Activated T-cell treated with anti-CD3 and anti-CD28 coated beads, Interleukin-2, amount 50 U/mL, for 4 hours (primary cell): ENCODE data around the gene TENM3. TPM values are rescaled to one million over a fixed set of nuclear protein-coding genes. Genes with fewer than 3 reads are reported as not detected.
"Not testable (repeated sequence)": the region's sequence is repeated elsewhere in the genome, so short reads cannot be mapped to it uniquely, and the experiment has no call there.

Experiments
- ATAC-seq, 2 donors: fragments of 200-7000 bp; cut with Tn5 transposase; one replicate each; pipeline ENCODE4 v1.10.0; 2021
- DNase-seq: peaks from one replicate; pipeline ENCODE4 v3.0.0-alpha.2; 2020
- H3K27me3 Mint-ChIP-seq: one replicate; pipeline ENCODE4 v1.8.0; 2021; ENCODE audit warnings: low read depth, mixed read lengths
- H3K36me3 Mint-ChIP-seq: one replicate; pipeline ENCODE4 v1.8.0; 2022; ENCODE audit warnings: mixed read lengths; ENCODE audit not compliant: insufficient read depth
- H3K4me1 Mint-ChIP-seq: one replicate; pipeline ENCODE4 v1.8.0; 2021; ENCODE audit warnings: low read depth, mixed read lengths
- H3K4me3 Mint-ChIP-seq: one replicate; pipeline ENCODE4 v1.8.0; 2021; ENCODE audit warnings: mild to moderate bottlenecking, moderate library complexity, mixed read lengths
- H3K9me3 Mint-ChIP-seq: one replicate; pipeline ENCODE4 v1.8.0; 2021; ENCODE audit warnings: mixed read lengths
- total RNA-seq, 3 donors: library from RNA; stranded (reverse); gene quantifications; one replicate each; pipeline ENCODE4 v1.2.1, GENCODE V29; 2021

The TENM3 gene
- total RNA-seq, result under 1 TPM; 0.03 to 0.14 (median 0.13) TPM

DNA sequence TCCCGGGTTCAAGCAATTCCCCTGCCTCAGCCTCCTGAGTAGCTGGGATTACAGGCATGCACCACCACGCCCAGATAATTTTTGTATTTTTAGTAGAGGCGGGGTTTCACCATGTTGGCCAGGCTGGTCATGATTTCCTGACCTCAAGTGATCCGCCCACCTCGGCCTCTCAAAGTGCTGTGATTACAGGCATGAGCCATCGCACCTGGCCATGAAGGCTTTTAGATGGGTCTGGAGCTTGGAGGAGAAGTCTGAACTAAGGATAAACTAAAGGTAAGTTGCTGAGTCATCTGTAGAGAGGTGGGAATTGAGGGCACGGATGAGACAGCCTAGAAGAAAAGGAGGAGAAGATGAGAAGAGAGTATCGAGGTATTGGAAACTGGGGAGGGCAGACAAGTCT, at the start of gene TENM3:
Gene TENM3 (plus strand): TSS at position 199 of the 400 bp plus-strand sequence. CDS start 80,619 bp downstream, outside the sequence.
- not testable (repeated sequence) for H3K4me1 Mint-ChIP-seq, ATAC-seq, H3K36me3 Mint-ChIP-seq, DNase-seq, H3K4me3 Mint-ChIP-seq, H3K27me3 Mint-ChIP-seq
- H3K9me3 Mint-ChIP-seq, result peaks cover 13% of the 10 kb centered on the region

DNA sequence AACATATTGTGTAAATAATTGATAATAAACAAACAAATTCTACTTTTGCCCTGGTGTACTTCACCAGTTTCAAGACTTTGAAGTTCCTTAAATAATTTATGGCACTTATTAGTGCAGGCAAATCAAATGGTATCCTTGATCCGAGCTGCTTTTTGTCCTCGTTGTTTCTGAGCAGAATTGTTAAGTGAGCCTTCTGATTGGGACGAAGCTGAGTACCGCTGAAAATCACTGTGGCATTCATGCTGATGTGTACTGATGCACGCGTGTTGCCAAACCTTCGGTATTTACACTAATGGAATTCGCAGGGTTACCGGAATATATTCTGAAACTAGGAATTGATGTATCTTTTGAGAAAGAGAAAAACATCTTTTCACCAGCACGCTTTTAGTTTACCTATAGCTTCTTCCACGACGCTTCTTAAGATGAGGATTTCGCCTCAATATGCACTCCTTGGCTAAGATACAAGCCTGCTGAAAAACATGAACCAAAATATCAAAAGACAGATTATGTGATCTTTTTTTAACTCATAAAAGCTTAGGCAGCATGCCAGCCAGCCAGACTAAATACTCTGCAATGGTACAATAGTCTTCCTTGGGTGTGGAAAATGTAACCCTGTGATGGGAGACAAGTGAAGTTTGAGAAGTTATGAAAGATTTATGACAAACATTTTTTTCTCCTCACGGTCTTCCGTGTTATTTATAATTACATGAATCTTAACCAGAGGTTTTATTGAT, 48.9 kb upstream of the TENM3 start:
- Mint-ChIP-seq H3K9me3 (no peaks in the 10 kb centered on the region), H3K36me3 (no peaks in the 10 kb centered on the region), H3K4me3 (no peak overlapping the region), H3K4me1 (no peaks in the 10 kb centered on the region), H3K27me3 (no peaks in the 10 kb centered on the region)
- ATAC-seq (no peak), DNase-seq (no peak)

DNA sequence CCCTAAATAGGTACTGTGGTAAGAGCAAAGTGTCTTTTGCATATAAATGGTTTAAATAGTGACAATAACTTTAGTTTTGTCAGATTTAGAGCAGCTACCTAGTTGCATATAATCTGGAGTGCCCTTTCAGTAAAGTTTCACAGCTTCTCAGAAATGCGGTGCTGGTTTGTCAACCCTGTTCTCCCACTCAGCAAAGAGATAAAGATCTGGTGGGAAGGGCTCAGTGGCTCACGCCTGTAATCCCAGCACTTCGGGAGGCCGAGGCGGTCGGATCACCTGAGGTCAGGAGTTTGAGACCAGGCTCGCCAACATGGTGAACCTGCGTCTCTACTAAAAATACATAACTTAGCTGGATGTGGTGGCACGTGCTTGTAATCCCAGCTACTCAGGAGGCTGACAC, 45.6 kb upstream of the TENM3 start:
- no peaks in the 10 kb centered on the region for H3K9me3 Mint-ChIP-seq

DNA sequence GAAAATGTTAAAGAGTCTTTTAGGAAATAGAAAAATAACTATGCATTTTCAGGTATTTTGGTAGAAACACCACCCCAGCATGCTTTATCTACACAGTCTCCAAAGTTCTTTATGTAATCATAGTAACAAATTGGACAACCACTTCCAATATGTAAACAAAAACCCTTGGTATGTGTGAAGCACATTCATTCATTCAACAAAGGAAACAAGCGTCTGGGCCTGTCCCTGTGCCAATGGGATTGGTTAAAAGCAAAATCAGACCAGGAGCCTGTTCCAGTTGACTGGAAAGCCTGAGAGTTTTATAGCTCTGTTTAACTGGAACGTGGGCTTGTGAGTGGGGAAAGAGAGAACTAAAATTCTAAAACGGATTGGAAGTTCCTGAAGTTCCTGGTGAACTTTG, 41.3 kb upstream of the TENM3 start:
- no peak for DNase-seq
- no peaks in the 10 kb centered on the region for H3K4me1 Mint-ChIP-seq
- no peaks in the 10 kb centered on the region for H3K27me3 Mint-ChIP-seq
- no peaks in the 10 kb centered on the region for H3K36me3 Mint-ChIP-seq
- no peaks in the 10 kb centered on the region for H3K9me3 Mint-ChIP-seq
- ATAC-seq, result no peak
- H3K4me3 Mint-ChIP-seq, result no peak overlapping the region

More for the DNA sequence above, 45.6 kb upstream of the TENM3 start:
- Mint-ChIP-seq H3K4me1 (no peaks in the 10 kb centered on the region), H3K4me3 (no peak overlapping the region), H3K27me3 (no peaks in the 10 kb centered on the region), H3K36me3 (no peaks in the 10 kb centered on the region)
- no peak for DNase-seq
- no peak for ATAC-seq

DNA sequence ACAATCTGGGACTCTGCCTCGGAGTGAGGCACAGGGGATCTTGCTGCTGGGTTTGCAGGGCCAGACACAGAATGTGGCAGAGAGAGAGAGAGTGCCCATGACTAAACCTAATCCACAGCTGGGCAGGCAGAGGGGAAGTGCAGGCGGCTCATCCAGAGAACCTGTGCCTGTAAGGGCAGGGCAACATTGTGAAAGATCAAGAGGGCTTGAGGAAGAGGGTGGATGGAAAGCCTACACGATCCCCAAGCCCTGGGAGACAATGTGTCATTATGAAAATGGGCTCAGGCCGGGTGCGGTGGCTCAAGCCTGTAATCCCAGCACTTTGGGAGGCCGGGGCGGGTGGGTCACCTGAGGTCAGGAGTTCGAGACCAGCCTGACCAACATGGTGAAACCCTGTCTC, 40.6 kb upstream of the TENM3 start:
- no peak for DNase-seq
- Mint-ChIP-seq H3K4me3 (no peak overlapping the region), H3K4me1 (no peaks in the 10 kb centered on the region), H3K36me3 (no peaks in the 10 kb centered on the region), H3K27me3 (no peaks in the 10 kb centered on the region), H3K9me3 (no peaks in the 10 kb centered on the region)
- no peak for ATAC-seq

GRCh38 chr4:182203872-182204411, 39.3 kb upstream of the TENM3 start:
- ATAC-seq (no peak), DNase-seq (no peak)
- Mint-ChIP-seq H3K4me3 (no peak overlapping the region), H3K27me3 (no peaks in the 10 kb centered on the region), H3K4me1 (no peaks in the 10 kb centered on the region), H3K36me3 (no peaks in the 10 kb centered on the region), H3K9me3 (no peaks in the 10 kb centered on the region)

- no peak for ATAC-seq
- no peaks in the 10 kb centered on the region for H3K4me1 Mint-ChIP-seq
These were observed 37.9 kb upstream of the TENM3 start for GRCh38 chr4:182205306-182205705.

GRCh38 chr4:182206266-182206665, 36.9 kb upstream of the TENM3 start:
- ATAC-seq, result no peak

More at GRCh38 chr4:182205306-182205705, 37.9 kb upstream of the TENM3 start:
- Mint-ChIP-seq H3K9me3 (no peaks in the 10 kb centered on the region), H3K36me3 (no peaks in the 10 kb centered on the region), H3K4me3 (no peak overlapping the region), H3K27me3 (no peaks in the 10 kb centered on the region)
- DNase-seq, result no peak

GRCh38 chr4:182206916-182207315, 36.3 kb upstream of the TENM3 start:
- H3K27me3 Mint-ChIP-seq, result no peaks in the 10 kb centered on the region
- H3K36me3 Mint-ChIP-seq, result no peaks in the 10 kb centered on the region
- no peak overlapping the region for H3K4me3 Mint-ChIP-seq
- no peaks in the 10 kb centered on the region for H3K4me1 Mint-ChIP-seq
- no peak for ATAC-seq
- H3K9me3 Mint-ChIP-seq, result no peaks in the 10 kb centered on the region
- DNase-seq, result no peak

More at GRCh38 chr4:182206266-182206665, 36.9 kb upstream of the TENM3 start:
- Mint-ChIP-seq H3K36me3 (no peaks in the 10 kb centered on the region), H3K9me3 (no peaks in the 10 kb centered on the region), H3K4me3 (no peak overlapping the region), H3K4me1 (no peaks in the 10 kb centered on the region), H3K27me3 (no peaks in the 10 kb centered on the region)
- DNase-seq, result no peak

GRCh38 chr4:182207830-182208396, 35.3 kb upstream of the TENM3 start:
- DNase-seq (no peak), ATAC-seq (no peak)
- no peak overlapping the region for H3K4me3 Mint-ChIP-seq
- no peaks in the 10 kb centered on the region for H3K36me3 Mint-ChIP-seq
- H3K4me1 Mint-ChIP-seq, result no peaks in the 10 kb centered on the region
- no peaks in the 10 kb centered on the region for H3K27me3 Mint-ChIP-seq
- no peaks in the 10 kb centered on the region for H3K9me3 Mint-ChIP-seq

DNA sequence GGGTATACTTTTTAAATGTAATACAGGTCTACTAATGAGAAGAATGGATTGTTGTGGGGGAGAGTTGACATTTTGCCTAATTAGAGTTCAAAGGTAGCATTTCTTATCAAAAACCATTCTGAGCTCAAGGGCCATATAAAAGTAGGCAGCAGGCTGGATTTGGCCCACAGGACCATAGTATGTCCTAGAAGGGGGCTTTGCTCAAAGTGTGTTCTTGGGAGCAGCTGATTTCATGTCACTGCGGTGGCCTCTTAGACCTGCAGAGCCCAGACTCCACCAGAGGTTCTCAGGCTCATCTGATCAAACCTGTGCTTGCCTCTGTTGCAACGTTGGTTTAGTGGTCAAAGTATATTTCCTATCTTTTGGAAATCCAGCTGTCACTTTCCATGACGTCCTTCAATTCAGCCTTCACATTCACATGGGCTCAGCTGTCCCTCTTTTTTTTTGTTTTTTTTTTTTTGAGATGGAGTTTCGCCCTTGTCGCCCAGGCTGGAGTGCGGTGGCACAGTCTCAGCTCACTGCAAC, 34.6 kb upstream of the TENM3 start:
- Mint-ChIP-seq H3K9me3 (no peaks in the 10 kb centered on the region), H3K4me3 (no peak overlapping the region), H3K27me3 (no peaks in the 10 kb centered on the region), H3K4me1 (no peaks in the 10 kb centered on the region), H3K36me3 (no peaks in the 10 kb centered on the region)
- DNase-seq (no peak), ATAC-seq (no peak)

- Mint-ChIP-seq H3K36me3 (no peaks in the 10 kb centered on the region), H3K9me3 (no peaks in the 10 kb centered on the region), H3K4me3 (no peak overlapping the region), H3K27me3 (no peaks in the 10 kb centered on the region), H3K4me1 (no peaks in the 10 kb centered on the region)
- DNase-seq, result no peak
- ATAC-seq, result no peak
These were observed 30.9 kb upstream of the TENM3 start for GRCh38 chr4:182212211-182212761.

DNA sequence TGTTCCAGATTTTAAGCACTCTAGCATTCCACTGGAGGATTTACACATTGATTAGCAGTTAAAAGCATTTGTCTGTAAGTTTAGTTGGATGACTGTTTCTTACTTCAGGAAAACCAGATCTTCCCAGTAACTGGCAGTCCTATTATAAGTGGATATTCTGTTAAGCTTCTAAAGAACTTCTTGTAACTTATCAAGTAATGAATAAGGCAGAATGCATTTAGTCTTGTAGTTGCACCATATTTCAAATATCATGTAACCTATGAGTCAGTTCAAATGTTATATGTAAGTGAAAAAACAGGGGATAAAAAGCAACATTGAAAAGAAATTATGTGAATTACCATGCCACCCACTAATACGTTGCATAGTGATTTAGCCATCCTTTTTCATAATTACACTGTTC, 30.2 kb upstream of the TENM3 start:
- H3K4me1 Mint-ChIP-seq, result no peaks in the 10 kb centered on the region
- no peaks in the 10 kb centered on the region for H3K9me3 Mint-ChIP-seq
- H3K36me3 Mint-ChIP-seq, result no peaks in the 10 kb centered on the region
- no peak overlapping the region for H3K4me3 Mint-ChIP-seq
- H3K27me3 Mint-ChIP-seq, result no peaks in the 10 kb centered on the region
- DNase-seq, result no peak
- no peak for ATAC-seq

GRCh38 chr4:182215148-182215547, 28.1 kb upstream of the TENM3 start:
- no peak for DNase-seq
- ATAC-seq, result no peak
- Mint-ChIP-seq H3K36me3 (no peaks in the 10 kb centered on the region), H3K9me3 (no peaks in the 10 kb centered on the region), H3K4me3 (no peak overlapping the region), H3K27me3 (no peaks in the 10 kb centered on the region), H3K4me1 (no peaks in the 10 kb centered on the region)

- ATAC-seq, result no peak
- Mint-ChIP-seq H3K9me3 (no peaks in the 10 kb centered on the region), H3K4me1 (no peaks in the 10 kb centered on the region), H3K27me3 (no peaks in the 10 kb centered on the region), H3K4me3 (no peak overlapping the region), H3K36me3 (no peaks in the 10 kb centered on the region)
- no peak for DNase-seq
These were observed 27.2 kb upstream of the TENM3 start for GRCh38 chr4:182216005-182216404.
